Endothelial cell (in vitro differentiated cells): ENCODE results near the gene MRPS18B. TPM values are rescaled to one million over a fixed set of nuclear protein-coding genes. Genes with fewer than 3 reads are reported as not detected.
"Not testable (repeated sequence)": the region's sequence is repeated elsewhere in the genome, so short reads cannot be mapped to it uniquely, and the experiment has no call there.

Source experiments
- DNase-seq: peaks from one replicate; pipeline ENCODE4 v3.0.0; 2021; ENCODE audit warnings: low spot score
- H3K27ac Mint-ChIP-seq: one replicate; pipeline ENCODE4 v1.8.0; 2021; ENCODE audit warnings: mixed read lengths, inconsistent platforms; ENCODE audit not compliant: unreplicated experiment
- H3K27me3 Mint-ChIP-seq: one replicate; pipeline ENCODE4 v1.8.0; 2021; ENCODE audit warnings: mild to moderate bottlenecking, moderate library complexity, mixed read lengths, inconsistent platforms; ENCODE audit not compliant: unreplicated experiment
- H3K36me3 Mint-ChIP-seq: one replicate; pipeline ENCODE4 v1.8.0; 2021; ENCODE audit warnings: mild to moderate bottlenecking, low read depth, mixed read lengths, inconsistent platforms; ENCODE audit not compliant: unreplicated experiment
- H3K4me1 Mint-ChIP-seq: one replicate; pipeline ENCODE4 v1.8.0; 2021; ENCODE audit warnings: mild to moderate bottlenecking, mixed read lengths, inconsistent platforms; ENCODE audit not compliant: unreplicated experiment
- H3K4me3 Mint-ChIP-seq: one replicate; pipeline ENCODE4 v1.8.0; 2021; ENCODE audit warnings: mild to moderate bottlenecking, mixed read lengths, inconsistent platforms; ENCODE audit not compliant: unreplicated experiment
- H3K9me3 Mint-ChIP-seq: one replicate; pipeline ENCODE4 v1.8.0; 2021; ENCODE audit warnings: mixed read lengths, inconsistent platforms; ENCODE audit not compliant: unreplicated experiment
- CTCF ChIP-seq: fragments of 200-600 bp; sonication (generic); IDR thresholded peaks from one replicate; pipeline ENCODE4 v1.5.0; 2021; ENCODE audit warnings: antibody characterized with exemption; ENCODE audit not compliant: unreplicated experiment
- total RNA-seq: library from RNA; stranded (reverse); fragmentation: NEBNext Ultra II Directional; extraction: Animal tissue kit (Norgen Biotek cat#: 25700); gene quantifications from one replicate; pipeline ENCODE4 v1.2.1, GENCODE V29; 2021; ENCODE audit not compliant: unreplicated experiment

MRPS18B gene
- total RNA-seq, 1 donor from 2014 or later: 39.8 TPM

DNA sequence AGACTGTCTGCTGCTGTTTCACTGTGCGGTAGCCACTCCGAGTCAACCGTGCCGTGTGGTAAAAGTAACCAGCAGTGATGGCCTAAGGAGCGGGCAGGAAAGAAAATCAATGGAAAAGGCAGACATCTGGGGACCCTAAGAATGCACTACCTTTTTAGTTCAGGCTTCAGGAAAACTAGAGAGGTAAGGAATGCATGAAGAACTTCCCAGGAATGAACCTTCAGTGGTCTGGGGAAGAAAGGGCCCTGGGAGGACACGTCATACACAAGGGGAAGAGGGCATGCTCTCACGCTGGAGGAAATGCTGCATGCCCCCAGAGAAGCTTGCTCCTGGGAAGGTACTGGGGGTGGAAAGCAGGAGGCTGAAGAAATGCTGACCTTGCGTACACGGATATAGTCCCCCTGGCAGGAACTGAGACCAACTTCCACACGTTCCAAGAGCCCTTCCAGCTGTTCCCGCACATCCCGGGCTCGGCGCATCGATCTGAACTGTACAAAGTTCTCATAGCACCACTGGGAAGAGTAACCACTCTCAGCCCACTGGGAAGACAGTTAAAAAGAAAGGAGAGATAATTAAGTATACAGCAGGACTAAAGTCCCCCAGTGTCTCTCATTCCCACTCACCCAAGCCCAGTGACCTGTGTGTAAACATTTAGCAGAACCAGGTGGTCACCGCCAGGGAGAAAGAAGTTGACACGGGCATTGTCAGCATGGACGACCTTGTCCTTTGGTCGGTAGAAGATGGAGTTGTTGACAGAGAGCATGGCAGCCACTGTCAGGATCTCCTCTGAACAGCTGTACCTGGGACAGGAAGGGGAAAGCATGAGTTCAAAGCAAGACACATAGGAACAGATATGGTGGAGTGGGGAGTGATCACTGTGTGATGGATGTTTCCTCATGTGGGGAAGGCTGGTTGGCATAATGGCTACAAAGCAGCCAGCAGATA is 37.4 kb downstream of the MRPS18B start:
- Mint-ChIP-seq H3K27ac (peak overlapping the region; percentile 48), H3K27me3 (peaks cover 8% of the 10 kb centered on the region), H3K4me3 (peak overlapping the region; percentile 75), H3K4me1 (peaks cover 22% of the 10 kb centered on the region), H3K9me3 (no peaks in the 10 kb centered on the region), H3K36me3 (peaks cover 53% of the 10 kb centered on the region)
- no peak for DNase-seq
- TF ChIP-seq CTCF: no peak

GRCh38 chr6:30655743-30656094 is 38.1 kb downstream of the MRPS18B start:
- H3K27ac Mint-ChIP-seq: peak overlapping the region; percentile 20
- no peak for TF ChIP-seq CTCF
- peaks cover 9% of the 10 kb centered on the region for H3K27me3 Mint-ChIP-seq
- DNase-seq: no peak
- H3K4me3 Mint-ChIP-seq: peak overlapping the region; percentile 14
- H3K36me3 Mint-ChIP-seq: peaks cover 56% of the 10 kb centered on the region
- peaks cover 22% of the 10 kb centered on the region for H3K4me1 Mint-ChIP-seq
- no peaks in the 10 kb centered on the region for H3K9me3 Mint-ChIP-seq

DNA sequence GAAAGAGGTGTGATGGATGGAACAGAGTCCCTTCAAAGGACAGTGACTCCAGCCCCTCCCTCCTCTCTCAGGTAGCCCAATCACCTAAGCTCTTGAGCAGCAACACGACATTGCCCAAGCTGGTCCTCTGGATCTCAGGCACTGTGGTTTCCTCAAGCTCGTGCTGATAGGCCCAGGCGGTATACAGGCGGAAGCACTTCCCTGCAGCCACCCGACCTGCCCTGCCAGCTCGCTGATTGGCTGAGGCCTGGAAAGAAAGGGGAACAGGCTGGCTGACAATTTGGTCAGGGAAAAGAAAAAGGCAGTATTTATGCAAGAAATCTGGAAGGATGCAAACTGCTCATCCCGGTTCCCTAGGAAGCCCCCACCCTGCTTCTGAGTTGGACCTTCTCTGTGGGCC is 38.9 kb downstream of the MRPS18B start:
- Mint-ChIP-seq H3K4me3 (no peak overlapping the region), H3K27me3 (peaks cover 9% of the 10 kb centered on the region), H3K9me3 (no peaks in the 10 kb centered on the region), H3K4me1 (peaks cover 22% of the 10 kb centered on the region), H3K36me3 (peaks cover 58% of the 10 kb centered on the region), H3K27ac (no peak overlapping the region)
- TF ChIP-seq CTCF: no peak
- no peak for DNase-seq

DNA sequence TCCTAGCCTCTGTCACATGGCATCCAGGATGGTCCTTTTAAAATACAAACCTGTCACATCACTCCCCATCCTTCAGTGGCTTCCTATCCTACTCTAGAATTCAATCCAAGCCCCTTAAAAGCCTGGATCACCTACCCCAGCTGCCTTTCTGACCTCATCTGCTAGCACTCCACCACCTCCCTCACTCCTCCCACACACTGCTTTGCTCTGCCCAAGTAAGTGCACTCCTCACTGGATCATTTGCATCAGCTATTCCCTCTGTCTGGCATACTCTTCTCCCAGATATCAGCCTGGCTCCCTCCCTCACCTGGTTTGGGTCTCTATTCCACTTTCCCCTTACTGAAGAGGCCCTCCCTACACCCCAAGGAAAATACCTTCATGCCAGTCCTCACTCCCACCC is 39.8 kb downstream of the MRPS18B start:
- Mint-ChIP-seq H3K9me3 (no peaks in the 10 kb centered on the region), H3K36me3 (peaks cover 60% of the 10 kb centered on the region), H3K4me1 (peaks cover 22% of the 10 kb centered on the region), H3K4me3 (peak overlapping the region; percentile 61), H3K27ac (peak overlapping the region; percentile 89), H3K27me3 (peaks cover 11% of the 10 kb centered on the region)
- TF ChIP-seq CTCF: no peak
- no peak for DNase-seq

GRCh38 chr6:30657922-30658321 is 40.3 kb downstream of the MRPS18B start:
- H3K27ac Mint-ChIP-seq: peak overlapping the region; percentile 89
- H3K9me3 Mint-ChIP-seq, DNase-seq: not testable (repeated sequence)
- peaks cover 60% of the 10 kb centered on the region for H3K36me3 Mint-ChIP-seq
- peaks cover 12% of the 10 kb centered on the region for H3K27me3 Mint-ChIP-seq
- H3K4me3 Mint-ChIP-seq: peak overlapping the region; percentile 61
- H3K4me1 Mint-ChIP-seq: peaks cover 22% of the 10 kb centered on the region
